ENCODE measurements around the gene SP2.

SP2 gene

GRCh38 chr17:47878203-47879027 is 17.6 kb upstream of the SP2 start:
- Histone ChIP-seq H3K4me3 (no peak overlapping the region), H3K4me2 (no peak overlapping the region), H3K9ac (no peak overlapping the region), H3K4me1 (peaks cover 25% of the 10 kb centered on the region), H3K36me3 (no peaks in the 10 kb centered on the region), H3K27ac (no peak overlapping the region), H3K9me3 (no peaks in the 10 kb centered on the region), H4K20me1 (no peaks in the 10 kb centered on the region), H3K27me3 (peaks cover 1% of the 10 kb centered on the region)
- TF ChIP-seq Cebpa-rat (IDR thresholded peaks at IDR 0.05), result no peak

GRCh38 chr17:47879028-47879585 is 16.9 kb upstream of the SP2 start:
- Histone ChIP-seq H3K4me1 (peaks cover 25% of the 10 kb centered on the region), H3K4me3 (no peak overlapping the region), H4K20me1 (no peaks in the 10 kb centered on the region), H3K9me3 (no peaks in the 10 kb centered on the region), H3K36me3 (no peaks in the 10 kb centered on the region), H3K27me3 (no peaks in the 10 kb centered on the region; the same call in 1 of the 2 replicates), H3K27ac (no peak overlapping the region), H3K9ac (no peak overlapping the region), H3K4me2 (no peak overlapping the region)
- TF ChIP-seq Cebpa-rat (IDR thresholded peaks at IDR 0.05), result no peak

GRCh38 chr17:47879776-47880454 is 16.1 kb upstream of the SP2 start:
- no peak for TF ChIP-seq Cebpa-rat (IDR thresholded peaks at IDR 0.05)

GRCh38 chr17:47882247-47882646 is 13.8 kb upstream of the SP2 start:
- H3K4me3 ChIP-seq, result no peak overlapping the region
- H3K27ac ChIP-seq, result 0 out of 2 replicates have a peak overlapping the region, but pooled peaks have one; percentile 1

More at GRCh38 chr17:47879776-47880454, 16.1 kb upstream of the SP2 start:
- Histone ChIP-seq H3K4me3 (no peak overlapping the region), H3K36me3 (no peaks in the 10 kb centered on the region), H3K27ac (no peak overlapping the region), H3K4me1 (peaks cover 33% of the 10 kb centered on the region), H3K27me3 (no peaks in the 10 kb centered on the region), H3K9me3 (no peaks in the 10 kb centered on the region), H3K4me2 (no peak overlapping the region), H4K20me1 (no peaks in the 10 kb centered on the region), H3K9ac (no peak overlapping the region)

GRCh38 chr17:47882695-47883588 is 13.1 kb upstream of the SP2 start:
- H3K4me2 ChIP-seq, result peak overlapping the region; percentile 65
- H3K9ac ChIP-seq, result no peak overlapping the region
- no peaks in the 10 kb centered on the region for H3K36me3 ChIP-seq
- H3K27me3 ChIP-seq, result no peaks in the 10 kb centered on the region
- H3K4me1 ChIP-seq, result peaks cover 38% of the 10 kb centered on the region
- no peaks in the 10 kb centered on the region for H3K9me3 ChIP-seq
- no peaks in the 10 kb centered on the region for H4K20me1 ChIP-seq
- no peak overlapping the region for H3K4me3 ChIP-seq
- no peak for TF ChIP-seq Cebpa-rat (IDR thresholded peaks at IDR 0.05)
- no peak overlapping the region for H3K27ac ChIP-seq

More at GRCh38 chr17:47882247-47882646, 13.8 kb upstream of the SP2 start:
- Histone ChIP-seq H3K9ac (no peak overlapping the region), H3K27me3 (no peaks in the 10 kb centered on the region), H4K20me1 (no peaks in the 10 kb centered on the region), H3K36me3 (no peaks in the 10 kb centered on the region), H3K9me3 (no peaks in the 10 kb centered on the region), H3K4me1 (peaks cover 44% of the 10 kb centered on the region), H3K4me2 (peak overlapping the region; percentile 65)
- no peak for TF ChIP-seq Cebpa-rat (IDR thresholded peaks at IDR 0.05)

GRCh38 chr17:47883589-47884426 is 12.2 kb upstream of the SP2 start:
- no peak for TF ChIP-seq Cebpa-rat (IDR thresholded peaks at IDR 0.05)
- no peaks in the 10 kb centered on the region for H3K36me3 ChIP-seq

GRCh38 chr17:47884427-47884740 is 11.7 kb upstream of the SP2 start:
- H3K27me3 ChIP-seq, result no peaks in the 10 kb centered on the region
- H3K9ac ChIP-seq, result no peak overlapping the region
- no peak overlapping the region for H3K4me3 ChIP-seq
- no peak overlapping the region for H3K27ac ChIP-seq
- TF ChIP-seq Cebpa-rat (IDR thresholded peaks at IDR 0.05), result no peak
- H4K20me1 ChIP-seq, result no peaks in the 10 kb centered on the region
- H3K36me3 ChIP-seq, result no peaks in the 10 kb centered on the region
- H3K4me1 ChIP-seq, result peaks cover 47% of the 10 kb centered on the region
- peak overlapping the region; percentile 81; the same call in 1 of the 2 replicates for H3K4me2 ChIP-seq
- no peaks in the 10 kb centered on the region for H3K9me3 ChIP-seq

More at GRCh38 chr17:47883589-47884426, 12.2 kb upstream of the SP2 start:
- Histone ChIP-seq H4K20me1 (no peaks in the 10 kb centered on the region), H3K9me3 (no peaks in the 10 kb centered on the region), H3K9ac (no peak overlapping the region), H3K4me2 (no peak overlapping the region; the same call in 1 of the 2 replicates), H3K4me3 (no peak overlapping the region), H3K27me3 (no peaks in the 10 kb centered on the region), H3K4me1 (peaks cover 41% of the 10 kb centered on the region), H3K27ac (no peak overlapping the region)

- Histone ChIP-seq H3K27ac (peak overlapping the region; percentile 46; the same call in 1 of the 2 replicates), H3K4me3 (no peak overlapping the region), H3K36me3 (no peaks in the 10 kb centered on the region), H3K9ac (peak overlapping the region; percentile 49), H3K9me3 (no peaks in the 10 kb centered on the region), H4K20me1 (no peaks in the 10 kb centered on the region), H3K4me1 (peaks cover 47% of the 10 kb centered on the region), H3K27me3 (no peaks in the 10 kb centered on the region), H3K4me2 (peak overlapping the region; percentile 81)
- no peak for TF ChIP-seq Cebpa-rat (IDR thresholded peaks at IDR 0.05)
Observed at GRCh38 chr17:47884905-47885730, 10.9 kb upstream of the SP2 start.
